Tibial nerve (tissue), 3 donors: ENCODE measurements around the gene ANXA2.

Experiments used
- EP300 ChIP-seq, 2 donors: sonication (generic); formaldehyde crosslinking; IDR thresholded peaks; one replicate each; pipeline ENCODE4 v1.6.1; 2017; ENCODE audit warnings: antibody characterized with exemption in 2 of 2, mild to moderate bottlenecking in 1 of 2
- POLR2A ChIP-seq, 2 donors: fragments of 450-650 bp; IDR thresholded peaks; one replicate each; pipeline ENCODE4 v1.6.1; 2017; ENCODE audit warnings: antibody characterized with exemption in 2 of 2, mild to moderate bottlenecking in 2 of 2, moderate library complexity in 2 of 2

DNA sequence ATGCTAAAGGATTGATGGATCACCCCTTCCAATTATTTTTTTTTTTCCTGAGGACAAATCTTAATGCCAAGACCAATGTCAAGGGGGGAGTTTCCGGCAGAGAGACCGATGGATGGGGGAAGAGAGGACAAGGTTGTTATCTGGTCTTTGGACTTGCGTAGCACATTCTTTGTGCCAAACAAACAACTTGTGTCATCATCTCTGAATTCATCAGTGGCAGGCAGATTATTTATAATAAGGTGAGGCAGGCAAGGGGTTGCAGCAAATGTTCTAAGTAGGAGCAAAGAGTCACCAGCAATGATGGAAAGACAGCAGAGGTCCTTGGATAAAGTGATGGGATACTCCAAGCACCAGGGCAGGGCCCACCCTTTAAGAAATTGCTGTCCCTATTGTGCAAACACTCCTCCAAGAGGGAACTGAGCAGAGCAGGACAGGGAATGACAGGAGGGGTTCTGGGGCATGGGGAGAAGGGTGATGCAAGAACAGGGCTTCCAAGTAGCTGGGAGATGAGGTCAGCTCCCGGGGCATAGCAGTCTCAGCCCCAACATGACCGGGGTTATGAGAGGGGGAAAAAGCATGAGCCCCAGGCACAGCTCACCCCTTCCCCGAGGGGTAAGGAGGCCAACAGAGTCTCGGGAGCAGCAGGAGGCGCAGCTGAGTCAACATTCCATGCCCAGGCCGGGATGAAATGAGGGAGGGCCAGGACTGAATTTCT is 57.4 kb downstream of the ANXA2 start:
- TF ChIP-seq POLR2A (IDR thresholded peaks at IDR 0.05): no peak
- no peak for TF ChIP-seq EP300 (IDR thresholded peaks at IDR 0.05)
